GM08714 (cell line): ENCODE data around the gene PROSER2.
"Not testable (repeated sequence)": the region's sequence is repeated elsewhere in the genome, so short reads cannot be mapped to it uniquely, and the experiment has no call there.

Experiments
- H3K4me3 ChIP-seq: fragments of 200-500 bp; sonication (Bioruptor generic); 2 replicates; pipeline ENCODE4 v1.5.1; 2014; ENCODE audit warnings: mild to moderate bottlenecking, low read length, inconsistent platforms
- ZNF274 ChIP-seq: IDR thresholded peaks from 2 replicates; pipeline ENCODE4 v1.6.1; 2012; ENCODE audit warnings: mild to moderate bottlenecking, low read depth, low read length

PROSER2 gene

DNA sequence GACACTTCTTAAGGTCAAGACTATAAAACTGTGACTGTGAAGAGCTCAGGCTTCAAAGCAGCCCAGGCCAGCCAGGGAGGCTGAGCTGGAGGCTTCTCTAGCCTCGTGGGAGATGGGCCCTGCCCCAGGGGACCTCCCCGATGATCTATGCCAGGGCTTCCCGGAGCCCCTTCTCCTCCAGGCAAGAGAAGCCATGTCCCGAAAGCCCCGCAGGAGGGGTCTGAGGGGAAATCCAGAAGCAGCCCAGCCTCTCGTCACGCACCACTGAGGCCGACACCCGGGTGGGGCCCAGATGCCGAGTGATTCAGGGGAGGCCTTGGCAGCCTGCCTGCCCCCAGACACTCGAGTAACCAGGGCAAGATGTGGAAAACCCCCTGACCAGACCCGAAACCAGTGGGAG is 63.7 kb downstream of the PROSER2 start:
- no peak for TF ChIP-seq ZNF274
- no peak overlapping the region for H3K4me3 ChIP-seq

DNA sequence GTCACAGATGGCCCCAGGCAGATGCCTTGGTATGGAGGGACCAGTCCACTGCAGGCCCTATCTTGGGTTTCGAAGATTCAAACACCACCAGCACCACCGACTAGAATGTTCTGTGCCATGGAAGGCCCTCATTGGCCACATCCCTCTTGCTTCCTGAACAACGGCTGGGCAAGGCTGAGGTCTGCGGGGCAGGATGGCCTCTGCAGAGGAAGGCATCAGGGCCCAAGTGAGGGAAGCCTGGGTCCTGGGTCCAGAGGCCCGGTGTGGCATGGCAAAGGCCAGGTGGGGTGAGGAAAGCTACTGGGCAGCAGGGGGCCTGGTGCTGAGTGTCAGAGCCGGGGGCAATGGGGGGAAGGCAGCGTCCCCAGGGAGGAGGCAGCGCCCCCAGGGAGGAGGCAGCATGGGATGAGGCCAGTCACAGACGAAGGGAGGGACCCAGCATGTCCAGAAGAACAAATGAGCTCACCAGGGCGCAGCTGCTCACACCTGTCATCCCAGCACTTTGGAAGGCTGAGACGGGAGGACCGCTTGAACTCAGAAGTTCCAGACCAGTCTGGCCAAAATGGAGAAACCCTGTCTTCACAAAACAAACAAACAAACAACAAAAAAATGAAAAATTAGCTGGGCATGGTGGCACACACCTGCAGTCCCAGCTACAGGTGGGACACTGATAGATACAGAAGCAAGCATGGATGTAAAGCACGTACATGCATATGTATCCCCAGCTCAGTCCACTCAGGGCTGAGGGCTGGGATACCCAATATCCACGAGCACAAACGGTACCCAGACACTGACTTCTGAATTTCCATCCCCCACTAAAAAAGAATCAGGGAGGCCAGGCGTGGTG is 64.4 kb downstream of the PROSER2 start:
- H3K4me3 ChIP-seq: no peak overlapping the region
- TF ChIP-seq ZNF274: no peak

DNA sequence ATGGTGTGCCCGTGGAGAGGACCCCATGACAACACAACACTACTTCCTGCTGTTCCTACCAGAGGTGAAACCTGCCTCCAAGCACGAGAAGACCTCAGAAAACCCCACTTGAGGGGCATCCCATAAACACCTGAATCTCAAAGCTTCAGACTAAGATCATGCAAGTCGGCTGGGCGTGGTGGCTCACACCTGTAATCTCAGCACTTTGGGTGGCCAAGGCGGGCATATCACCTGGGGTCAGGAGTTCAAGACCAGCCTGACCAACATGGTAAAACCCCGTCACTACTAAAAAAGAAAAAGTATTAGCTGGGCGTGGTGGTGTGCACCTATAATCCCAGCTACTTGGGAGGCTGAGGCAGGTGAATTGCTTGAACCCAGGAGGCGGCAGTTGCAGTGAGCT is 66.1 kb downstream of the PROSER2 start:
- H3K4me3 ChIP-seq: not testable (repeated sequence)

DNA sequence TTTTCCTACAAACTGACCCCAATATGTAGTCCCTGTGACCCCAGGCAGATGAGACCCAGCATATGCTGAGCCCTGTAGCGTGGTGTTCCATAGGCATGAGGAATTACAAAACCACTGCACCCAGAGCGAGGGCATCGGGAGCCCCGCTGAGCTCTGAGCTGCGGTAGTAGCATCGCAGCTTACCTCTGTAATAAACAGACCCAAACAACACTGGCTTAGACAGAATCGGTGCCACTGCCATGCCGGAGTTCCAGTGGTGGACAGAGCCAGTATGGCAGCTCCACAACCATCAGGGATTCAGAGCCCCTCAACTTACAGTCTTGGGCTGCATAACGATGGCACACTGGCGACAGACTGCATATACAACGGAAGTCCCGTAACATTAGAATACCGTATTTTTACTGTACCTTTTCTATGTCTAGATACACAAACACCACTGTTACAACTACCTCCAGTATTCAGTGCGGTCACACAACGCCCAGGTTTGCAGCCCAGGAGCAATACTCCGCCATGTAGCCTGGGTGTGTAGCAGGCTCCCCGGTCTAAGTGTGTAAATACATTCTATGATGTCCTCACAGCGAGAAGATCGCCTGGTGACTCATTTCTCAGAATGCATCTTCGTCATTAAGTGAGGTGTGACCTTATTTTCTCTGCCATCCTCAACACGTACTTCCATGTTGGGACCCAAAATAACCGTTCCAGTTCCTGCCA is 68.8 kb downstream of the PROSER2 start:
- TF ChIP-seq ZNF274: no peak
- no peak overlapping the region for H3K4me3 ChIP-seq

DNA sequence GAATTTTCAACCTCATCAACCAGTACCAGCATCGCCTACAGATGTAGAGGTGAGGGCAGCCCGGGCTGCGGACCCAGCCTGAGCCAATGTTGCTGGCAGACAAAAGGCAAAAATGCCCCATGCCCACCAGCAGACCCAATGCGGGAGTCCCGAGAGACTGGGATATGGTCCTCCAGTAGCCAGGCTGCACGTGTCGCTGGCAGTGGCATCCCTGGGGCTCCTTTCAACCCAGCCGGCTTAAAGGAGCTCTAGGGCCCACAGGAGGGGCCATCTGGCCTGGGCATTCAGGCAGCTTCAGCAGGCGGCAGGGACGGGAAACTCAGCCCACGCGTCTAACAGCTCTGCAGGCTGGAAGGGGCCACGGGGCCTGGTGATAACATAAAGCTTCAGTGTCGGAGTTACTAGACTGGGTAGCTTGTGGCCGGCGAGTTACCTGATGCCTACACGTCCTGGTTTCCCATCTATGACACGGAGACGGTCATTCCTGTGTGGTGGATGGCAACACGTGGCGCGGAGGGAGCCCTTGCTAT is 70.7 kb downstream of the PROSER2 start:
- no peak overlapping the region for H3K4me3 ChIP-seq
- no peak for TF ChIP-seq ZNF274

DNA sequence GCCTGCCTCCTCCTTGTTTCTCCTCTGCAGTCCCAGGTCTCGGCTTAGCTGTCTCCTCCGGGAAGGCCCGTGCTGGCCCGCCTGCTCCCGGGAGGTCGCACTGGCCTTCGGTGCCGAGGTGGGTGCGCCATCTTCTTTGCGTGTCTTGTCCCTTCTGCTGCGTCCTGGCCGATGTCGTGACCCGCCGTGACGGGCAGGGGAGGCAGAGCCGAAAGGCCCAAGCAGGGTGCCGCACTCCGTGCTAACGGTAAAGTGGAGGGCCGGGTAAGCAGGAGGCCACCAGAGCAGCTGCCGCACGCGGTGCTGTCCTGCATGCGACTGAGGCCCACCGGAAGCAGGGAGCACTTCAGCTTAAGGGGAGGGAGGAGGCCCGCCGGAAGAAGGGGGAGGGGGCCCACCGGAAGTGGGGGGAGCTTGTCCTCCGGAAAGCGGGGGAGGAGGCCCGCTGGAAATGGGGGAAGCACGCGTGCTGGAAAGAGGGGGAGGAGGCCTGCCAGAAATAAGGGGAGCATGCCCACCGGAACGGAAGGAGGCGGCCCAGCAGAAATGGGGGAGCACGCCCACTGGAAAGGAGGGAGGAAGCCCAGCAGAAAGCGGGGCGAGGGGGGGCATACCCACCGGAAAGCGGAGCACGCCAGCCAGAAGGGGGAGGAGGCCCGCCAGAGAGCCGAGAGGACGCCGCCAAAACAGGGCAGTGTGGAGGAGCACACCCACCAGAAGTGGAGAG is 71.4 kb downstream of the PROSER2 start:
- no peak for TF ChIP-seq ZNF274

DNA sequence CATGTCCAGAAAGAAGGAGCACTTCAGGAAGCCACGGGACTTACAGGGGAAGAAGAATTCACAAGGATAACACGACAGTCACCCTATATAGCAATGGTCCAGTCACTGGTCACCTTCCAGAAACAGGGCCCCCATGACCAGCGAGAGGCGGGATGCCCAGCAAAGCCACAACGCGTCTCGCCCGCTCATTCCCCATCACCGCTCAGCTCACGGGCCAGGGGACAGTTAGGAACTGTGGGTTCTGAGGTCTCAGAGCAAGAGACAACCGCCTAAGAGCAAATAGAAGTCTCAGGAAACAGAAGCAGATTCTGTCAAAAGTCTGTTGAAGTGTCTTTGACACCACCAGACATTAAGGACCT is 71.9 kb downstream of the PROSER2 start:
- no peak overlapping the region for H3K4me3 ChIP-seq
- TF ChIP-seq ZNF274: no peak

More for the DNA sequence above, 71.4 kb downstream of the PROSER2 start:
- no peak overlapping the region for H3K4me3 ChIP-seq

DNA sequence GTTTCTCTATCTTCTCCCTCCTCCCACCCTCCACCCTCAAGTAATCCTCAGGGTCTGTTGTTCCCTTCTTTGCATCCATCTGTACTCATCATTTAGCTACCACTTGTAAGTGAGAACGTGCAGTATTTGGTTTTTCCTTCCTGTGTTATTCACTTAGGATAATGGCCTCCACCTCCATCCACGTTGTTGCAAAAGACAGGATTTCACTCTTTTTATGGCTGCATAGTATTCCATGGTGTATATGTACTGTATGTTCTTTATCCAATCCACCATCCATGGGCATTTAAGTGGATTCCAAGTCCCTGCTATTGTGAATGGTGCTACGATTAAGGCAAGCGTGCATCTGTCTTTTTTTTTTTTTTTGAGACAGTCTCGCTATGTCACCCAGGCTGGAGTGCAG is 72.4 kb downstream of the PROSER2 start:
- H3K4me3 ChIP-seq: no peak overlapping the region
- no peak for TF ChIP-seq ZNF274

DNA sequence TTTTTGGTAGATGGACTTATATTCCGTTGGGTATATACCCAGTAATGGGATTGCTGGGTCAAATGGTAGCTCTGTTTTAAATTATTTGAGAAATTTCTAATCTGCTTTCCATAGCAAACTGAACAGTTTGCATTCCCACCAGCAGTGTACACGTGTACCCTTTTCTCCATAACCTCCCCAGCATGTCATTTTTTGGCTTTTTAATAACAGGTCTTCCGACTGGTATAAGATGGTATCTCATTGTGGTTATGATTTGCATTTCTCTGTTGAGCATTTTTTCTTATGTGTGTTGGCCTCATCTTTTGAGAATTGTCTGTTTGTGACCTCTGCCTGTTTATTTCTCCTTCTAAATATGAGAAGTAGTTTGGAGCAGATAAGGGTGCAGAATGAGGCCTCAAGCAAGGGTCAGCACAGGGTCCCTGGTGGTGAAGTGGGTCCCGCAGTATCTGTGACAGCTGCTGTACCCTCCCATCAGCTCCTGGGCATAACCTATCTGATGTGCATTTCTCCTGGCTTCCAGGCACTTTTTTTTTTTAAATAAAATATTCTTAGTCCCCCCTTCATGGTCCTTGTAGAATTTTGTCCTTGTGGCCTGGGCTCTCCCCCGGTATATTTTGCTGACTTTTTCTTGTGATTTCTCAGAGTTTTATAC is 73.5 kb downstream of the PROSER2 start:
- no peak overlapping the region for H3K4me3 ChIP-seq
- TF ChIP-seq ZNF274: no peak

DNA sequence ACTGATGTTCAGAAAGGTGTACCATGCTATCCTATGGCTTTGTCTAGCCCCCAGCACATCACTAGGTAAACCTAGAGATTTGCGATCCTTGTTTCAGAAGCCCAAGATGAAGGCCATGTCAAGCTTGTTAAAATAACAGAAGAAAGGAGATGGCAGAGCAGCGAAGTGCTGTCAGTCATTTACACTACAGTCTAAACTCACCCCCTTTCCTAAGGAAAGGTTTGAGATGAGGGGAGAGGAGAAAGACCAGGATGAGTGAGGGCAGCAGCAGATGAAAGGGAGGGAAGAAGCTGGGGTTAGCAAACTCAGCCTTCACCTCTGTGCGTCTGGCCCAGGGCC is 74.8 kb downstream of the PROSER2 start:
- TF ChIP-seq ZNF274: no peak
- H3K4me3 ChIP-seq: no peak overlapping the region

DNA sequence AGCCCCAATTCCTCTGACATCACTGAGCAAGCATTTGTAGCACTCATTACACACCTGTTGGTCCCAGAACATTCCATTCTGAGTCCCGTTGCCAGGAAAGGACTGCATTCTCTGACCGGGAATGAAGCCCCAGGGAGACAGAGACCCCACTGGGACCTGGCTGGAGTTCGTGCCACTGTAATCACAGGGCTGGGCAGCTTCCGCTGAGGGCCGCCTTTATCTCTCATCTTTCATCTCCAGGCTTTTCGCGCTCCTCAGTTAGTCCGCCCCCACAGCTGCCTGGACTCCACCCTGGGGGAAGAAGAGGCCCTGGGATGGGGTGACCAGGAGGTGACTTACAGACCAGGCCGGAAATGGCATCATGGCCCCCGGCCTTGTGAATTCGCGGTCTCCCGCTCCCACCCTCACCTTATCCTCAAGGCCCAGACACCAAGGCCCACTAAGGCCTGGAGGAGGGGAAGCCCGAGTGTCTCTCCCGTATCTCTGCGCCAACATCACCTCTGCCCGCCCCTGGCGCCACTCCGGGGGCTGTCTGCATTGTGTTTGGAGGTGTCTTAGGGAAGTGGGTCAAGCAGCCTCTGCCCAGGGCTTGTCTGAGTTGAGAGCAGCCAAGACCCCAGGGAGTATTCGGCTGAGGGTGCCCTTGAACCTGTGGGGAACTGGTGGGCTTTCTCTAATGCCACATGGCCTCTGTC is 75.4 kb downstream of the PROSER2 start:
- H3K4me3 ChIP-seq: no peak overlapping the region
- no peak for TF ChIP-seq ZNF274

DNA sequence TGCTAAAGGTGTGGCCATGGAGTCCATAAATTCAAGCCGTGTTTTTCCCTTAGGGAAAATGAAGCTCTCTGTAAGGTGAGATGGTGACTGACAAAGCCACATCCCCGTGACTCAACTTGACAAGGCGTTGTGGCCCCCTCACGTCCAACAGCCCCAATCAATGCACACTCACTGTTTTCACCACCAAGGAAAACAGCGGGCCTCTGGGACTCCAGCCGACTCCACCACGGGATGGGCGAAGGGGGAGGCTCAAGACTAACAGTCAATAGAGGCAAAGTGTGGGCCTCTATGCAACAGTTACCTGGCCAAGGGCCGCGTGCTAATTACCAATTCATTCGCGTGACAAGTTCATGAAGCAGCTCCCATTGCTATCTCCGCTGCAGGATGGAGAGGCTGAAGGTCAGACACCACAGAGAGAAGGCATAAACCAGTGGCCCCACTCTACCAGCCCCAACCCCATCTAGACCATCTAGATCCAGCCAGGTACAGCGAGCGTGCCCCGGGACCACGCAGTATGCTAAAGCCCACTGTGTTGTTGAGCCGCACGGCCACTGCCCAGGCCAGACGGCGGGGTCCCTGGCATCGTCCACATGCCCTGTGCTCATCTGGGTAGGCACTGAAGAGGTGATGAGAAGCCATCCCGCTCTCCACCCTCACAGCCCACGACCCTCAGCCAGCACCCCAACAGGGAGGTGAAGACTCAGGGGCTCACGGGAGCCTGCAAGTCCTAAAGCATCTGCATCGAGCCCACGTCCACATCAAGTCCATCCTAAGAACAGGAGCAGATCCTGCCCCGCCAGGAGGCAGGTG is 76.1 kb downstream of the PROSER2 start:
- no peak for TF ChIP-seq ZNF274
- H3K4me3 ChIP-seq: no peak overlapping the region

DNA sequence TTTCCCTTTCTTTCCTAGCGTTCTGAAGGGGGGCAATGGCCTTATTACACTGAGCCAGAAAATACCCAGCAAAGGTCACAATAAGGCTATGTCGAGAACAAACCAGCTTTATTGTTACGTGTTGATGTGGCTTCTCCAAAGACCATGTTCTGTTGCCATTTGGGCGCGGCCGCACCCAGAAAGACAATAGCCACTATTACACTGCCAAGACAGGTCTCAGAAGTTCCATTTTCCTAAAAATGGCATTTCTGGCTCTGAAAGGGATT is 77.8 kb downstream of the PROSER2 start:
- TF ChIP-seq ZNF274: no peak
- no peak overlapping the region for H3K4me3 ChIP-seq

DNA sequence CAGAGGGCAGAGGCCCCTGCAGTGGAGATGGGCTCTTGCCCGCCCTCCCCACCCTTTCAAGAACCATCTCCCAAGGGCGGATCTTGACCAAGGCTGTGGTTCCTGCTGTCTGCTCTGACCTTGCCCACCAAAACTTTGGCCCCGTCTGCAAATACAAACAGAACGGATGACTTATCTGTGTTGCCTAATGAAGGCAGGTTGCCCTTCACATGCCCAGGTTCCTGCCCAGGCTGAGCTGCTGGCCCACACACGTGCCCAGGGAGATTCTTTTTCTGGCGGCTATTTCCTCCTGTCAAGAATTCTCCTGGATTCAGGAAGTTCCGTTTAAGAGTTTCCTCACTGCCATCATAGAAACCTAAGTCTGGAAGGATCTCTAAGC is 78.3 kb downstream of the PROSER2 start:
- no peak overlapping the region for H3K4me3 ChIP-seq
- no peak for TF ChIP-seq ZNF274
